NCI-H2227 (cell line): ENCODE measurements around the gene SELENOS.

ENCODE experiments used
- DNase-seq: peaks from one replicate; lab custom pipeline; 2025; ENCODE audit not compliant: unreplicated experiment; lab: John Stamatoyannopoulos, UW

SELENOS gene

GRCh38 chr15:101277038-101277822, at the start of gene SELENOS:
TSS of gene SELENOS (minus strand) at chr15:101277485. CDS start at chr15:101277417, 68 bp downstream.
- DNase-seq = peak; percentile 91

DNA sequence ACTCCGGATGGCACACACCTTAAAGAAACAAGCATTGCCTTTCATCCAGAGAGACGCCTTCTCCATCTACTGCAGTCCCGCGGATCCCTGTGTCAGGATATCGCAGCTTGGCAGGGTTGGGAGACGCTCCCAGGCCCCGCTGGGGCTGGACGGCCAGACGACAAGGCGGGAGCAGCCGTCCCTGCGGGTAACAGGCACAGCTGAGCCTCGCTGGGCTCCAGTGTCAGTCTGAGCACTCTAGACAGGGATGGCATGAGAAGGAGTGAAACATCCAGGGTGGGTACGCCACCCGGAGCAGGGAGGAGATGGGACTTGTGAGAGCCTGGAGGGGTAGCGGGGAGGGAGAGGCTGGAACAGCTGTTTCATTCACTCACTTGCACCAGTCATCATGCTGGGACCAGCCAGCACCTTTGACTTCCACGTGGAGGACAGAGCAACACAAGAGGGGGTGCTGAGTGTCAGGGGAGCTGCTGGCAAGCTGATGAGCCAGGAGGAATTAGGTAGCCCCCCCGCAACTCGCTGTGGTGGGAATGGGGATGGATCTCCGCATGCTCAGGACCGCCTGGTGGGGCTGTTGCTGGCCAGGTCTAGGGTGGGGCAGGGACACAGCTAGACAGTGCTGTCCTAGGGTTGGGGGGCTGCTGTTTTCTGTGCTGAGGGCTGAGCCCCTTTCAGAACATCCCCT, 49.3 kb upstream of the SELENOS start:
- no peak for DNase-seq

DNA sequence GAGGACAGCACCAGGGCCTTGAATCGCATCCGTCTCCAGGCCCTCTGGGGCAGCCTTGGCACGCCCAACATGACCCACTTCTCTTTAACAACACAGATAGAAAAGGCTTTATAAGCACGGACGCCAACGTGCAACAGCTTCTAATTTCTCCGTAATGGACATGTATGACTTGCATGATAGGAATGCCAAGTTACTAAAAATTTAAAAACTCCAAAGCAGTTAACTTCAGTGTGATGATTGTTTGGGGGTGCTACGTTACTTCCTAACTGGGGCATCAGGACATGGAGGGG, 48.7 kb upstream of the SELENOS start:
- DNase-seq = no peak

DNA sequence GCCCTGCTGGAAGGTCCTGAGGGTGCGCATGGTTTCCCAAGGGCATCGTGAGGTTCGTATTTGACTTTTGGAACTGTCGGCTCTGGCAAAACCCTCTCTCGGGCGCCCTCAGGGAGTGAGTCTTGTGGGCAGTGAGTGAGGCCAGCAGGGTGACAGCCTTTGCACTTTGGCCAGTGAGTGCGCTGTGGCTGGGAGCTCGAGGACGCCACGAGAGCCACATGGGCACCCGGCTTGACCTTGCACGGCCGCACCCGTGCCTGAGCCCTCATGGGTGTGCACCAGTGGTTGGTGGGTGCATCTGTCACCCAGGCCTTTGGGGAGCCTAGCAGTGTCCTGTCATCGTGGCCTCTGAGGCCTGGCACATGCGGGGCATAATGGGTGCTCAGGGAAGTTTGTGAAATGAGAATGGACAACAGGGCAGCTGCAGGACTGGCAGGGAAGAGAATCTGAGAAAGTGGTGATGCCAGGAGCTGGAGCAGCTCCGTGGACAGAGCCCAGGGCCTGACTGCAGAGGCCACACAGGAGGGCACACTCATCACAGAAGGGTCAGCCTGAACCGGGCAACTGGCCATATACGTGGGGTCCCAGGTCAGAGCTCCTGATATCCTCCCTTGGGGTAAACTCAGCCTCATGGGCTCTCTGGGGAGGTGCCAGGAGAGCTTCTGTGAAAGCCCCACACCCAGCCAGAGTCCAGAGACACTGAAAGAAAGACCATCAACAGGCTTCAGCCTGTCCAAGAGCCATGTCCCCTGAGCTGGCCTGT, 48.2 kb upstream of the SELENOS start:
- DNase-seq = no peak

DNA sequence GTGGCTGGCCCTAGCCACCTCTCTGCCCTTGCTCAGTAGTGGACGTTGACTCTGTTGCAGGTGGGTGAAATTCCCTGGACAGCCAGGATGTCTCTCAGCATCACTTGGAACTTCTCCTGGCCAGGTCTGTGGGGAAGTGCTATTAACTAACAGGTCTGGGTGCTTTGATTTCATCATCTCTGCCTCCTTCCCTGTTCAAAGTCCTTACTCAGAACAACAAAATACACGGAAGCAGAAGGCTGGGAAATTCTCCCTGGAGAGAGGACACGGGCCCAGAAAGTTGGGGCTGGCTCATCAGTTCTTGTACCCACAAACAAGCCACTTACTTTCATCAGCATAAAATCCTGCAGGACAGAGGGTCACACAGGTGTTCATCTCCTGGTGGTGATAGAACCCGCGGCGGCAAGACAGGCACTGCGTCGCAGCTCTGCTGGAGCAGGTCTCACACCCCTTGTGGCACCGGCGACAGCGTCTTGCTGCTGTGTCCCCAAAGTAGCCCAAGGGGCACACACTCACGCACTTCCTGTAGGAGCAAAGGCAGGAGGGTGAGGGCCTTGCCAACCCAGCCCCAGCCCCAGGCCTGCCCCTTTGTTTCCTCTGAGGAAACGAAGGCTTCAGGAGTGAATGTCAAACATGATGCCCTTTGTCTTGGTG, 47.4 kb upstream of the SELENOS start:
- DNase-seq = no peak

- no peak for DNase-seq
Observed at GRCh38 chr15:101323793-101324523, 46.7 kb upstream of the SELENOS start.

GRCh38 chr15:101322854-101323477, 45.7 kb upstream of the SELENOS start:
- DNase-seq = no peak

DNA sequence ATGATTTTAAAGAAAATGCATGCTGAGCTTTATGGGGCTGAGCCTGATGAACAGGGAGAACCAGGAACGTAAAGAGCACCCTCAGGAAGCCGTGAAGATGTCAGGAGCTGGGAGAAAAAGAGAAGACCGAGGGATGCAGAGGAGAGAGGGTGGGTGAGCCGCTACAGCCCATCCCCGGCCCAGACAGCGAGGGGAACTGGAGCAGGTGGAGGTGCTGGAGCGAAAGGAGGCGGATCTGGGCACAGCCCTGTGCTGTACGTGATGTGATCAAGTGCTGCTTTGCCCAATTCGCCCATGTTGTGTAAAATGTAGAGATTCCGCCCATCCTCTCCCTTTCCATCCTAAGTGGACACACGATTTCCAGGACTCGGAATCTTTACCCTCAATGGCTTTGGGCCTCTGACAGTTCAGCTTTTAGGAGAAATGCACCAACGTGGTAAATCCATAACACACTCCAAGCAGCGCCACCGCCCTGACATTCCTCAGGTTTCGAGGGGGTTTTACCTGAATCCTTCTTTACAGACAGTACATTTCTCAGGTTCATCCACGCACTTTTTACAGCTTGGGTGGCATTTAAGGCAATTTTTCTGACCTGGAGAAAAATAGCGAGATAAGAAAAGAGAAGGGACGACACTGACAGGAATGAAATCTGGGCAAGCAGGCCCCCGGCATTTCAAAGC, 44.9 kb upstream of the SELENOS start:
- no peak for DNase-seq

GRCh38 chr15:101320501-101321052, 43.3 kb upstream of the SELENOS start:
- DNase-seq = no peak

DNA sequence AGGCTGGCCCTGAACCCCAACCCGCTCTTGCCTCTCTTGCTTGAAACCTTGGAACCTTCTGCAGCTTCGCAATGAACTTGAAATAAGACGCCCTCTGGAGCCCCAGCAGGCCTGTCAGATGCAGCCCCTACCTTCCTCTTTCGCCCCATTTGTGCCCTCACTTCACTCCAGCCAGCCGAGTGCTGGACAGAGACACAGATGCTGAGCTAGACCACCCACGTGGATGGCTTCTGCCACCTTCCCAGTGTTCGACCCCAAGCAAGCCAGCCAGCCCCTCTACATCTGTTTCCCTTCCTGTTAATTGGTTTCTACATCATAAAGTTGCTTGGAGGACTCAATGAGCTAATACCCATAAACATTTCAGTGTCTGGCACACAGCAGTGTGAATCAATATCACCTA, 41.6 kb upstream of the SELENOS start:
- no peak for DNase-seq

DNA sequence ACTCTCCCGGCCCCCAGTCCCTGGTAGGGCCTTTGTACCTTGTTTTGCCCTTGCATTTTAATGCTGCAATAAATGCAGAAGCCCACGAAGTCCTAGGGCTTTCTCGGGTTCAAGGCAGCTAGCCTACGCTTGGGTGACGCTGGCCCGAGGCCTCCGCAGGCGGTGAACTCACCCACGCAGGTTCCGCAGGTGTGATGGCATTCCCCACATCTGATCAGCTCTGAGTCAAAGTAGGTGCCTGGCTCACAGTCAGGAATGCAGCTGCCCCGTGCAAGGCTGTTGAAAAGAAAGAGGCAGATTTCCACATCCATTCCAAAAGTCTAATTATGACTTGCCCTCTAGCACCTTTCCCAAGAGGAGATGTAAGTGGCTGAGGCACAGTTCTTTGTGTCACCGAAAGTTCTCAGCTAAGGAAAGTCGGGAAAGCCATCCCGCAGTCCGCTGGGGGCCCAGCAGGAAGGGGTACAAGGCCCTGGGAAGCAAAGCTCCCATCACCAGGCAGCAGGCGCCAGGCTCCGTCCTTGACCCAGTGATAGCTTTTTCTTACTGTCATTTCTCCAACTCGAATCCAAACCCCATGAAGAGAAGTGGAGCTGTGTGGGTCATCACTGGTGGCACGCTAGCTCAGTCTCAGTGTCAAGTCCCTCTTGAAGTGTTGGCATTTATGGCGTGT, 41.0 kb upstream of the SELENOS start:
- DNase-seq = no peak

DNA sequence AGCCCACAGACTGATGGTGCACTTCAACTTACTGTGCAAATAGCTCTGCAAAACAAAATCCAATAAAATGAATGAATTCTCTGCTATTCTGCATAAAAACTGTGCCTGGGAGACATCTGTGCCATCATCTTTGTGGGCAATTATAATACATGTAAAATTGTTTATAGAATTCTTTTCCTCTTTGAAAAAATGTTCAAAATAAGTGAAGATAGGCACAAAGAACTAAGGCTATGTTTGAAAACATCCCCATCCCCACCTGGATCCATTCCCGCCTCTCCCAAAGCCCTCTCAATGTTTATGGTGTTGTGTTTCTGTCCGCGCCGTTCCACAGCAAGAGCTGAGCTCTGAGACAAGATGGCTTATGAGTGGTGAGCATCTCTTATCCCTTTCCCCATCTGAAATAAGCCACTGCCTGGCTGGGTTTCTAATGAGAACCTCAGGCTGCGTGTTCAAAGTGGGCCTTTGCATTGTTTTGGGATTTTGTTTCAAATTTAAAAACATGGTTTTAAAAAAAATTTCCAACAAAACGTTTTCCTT, 40.1 kb upstream of the SELENOS start:
- no peak for DNase-seq

DNA sequence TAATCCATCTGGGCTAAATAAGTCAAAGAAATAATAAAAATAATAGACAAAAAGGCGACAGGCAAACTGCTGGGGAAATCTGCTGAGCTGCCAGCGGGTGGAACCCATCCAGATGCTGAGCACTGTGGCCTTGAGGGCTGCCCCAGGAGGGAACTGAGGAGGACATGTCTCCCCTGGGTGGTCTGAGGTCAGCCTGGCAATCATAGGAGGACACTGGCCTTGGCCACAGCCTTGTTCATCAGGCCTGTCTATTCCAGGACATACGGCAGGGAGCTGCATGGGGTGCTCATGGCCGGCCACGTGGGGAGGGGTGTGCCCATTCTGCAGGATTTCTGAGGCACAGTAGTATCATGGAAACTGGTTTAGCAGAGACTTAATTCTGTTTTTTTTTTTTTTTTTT, 39.2 kb upstream of the SELENOS start:
- no peak for DNase-seq

- DNase-seq = no peak
Observed at GRCh38 chr15:101315736-101316135, 38.5 kb upstream of the SELENOS start.

DNA sequence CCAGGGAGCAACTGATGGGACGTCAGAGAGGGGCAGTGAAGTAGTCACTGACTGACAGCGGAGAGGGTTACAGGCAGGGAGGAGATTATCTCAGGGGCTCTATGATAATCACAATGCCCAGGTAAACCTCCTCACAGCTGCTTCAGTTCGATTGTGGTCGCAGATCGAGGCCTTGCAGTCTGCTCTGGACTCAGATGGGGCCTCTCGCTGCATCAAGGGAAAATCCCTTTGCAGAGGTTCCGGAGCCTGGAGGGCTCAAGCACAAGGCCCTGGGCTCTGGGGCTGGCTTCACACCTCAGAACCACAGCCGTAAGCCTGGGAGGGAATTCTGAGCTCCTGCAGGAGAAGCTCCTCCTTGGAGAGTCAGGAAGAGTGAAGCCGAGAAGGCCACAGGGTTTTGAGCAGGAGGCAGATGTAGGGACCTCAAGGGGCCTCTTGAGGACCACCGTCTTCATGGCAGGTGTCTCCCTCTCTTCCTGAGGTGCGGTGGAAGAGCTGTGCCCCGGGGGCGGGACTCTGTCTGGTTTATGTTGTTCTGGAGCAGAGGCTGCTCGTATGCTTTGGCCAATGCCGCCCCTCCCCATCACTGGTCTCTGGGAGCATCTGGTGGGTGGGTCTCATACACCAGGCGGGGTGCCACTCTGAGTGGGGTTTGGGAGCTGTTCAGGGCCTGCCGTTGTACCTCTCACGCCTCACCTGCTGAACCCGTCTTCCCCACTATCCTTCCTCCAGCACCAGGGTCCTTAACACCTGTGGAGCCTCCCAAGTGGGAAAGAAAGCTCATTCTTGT, 37.2 kb upstream of the SELENOS start:
- no peak for DNase-seq

GRCh38 chr15:101313041-101313761, 35.9 kb upstream of the SELENOS start:
- no peak for DNase-seq

DNA sequence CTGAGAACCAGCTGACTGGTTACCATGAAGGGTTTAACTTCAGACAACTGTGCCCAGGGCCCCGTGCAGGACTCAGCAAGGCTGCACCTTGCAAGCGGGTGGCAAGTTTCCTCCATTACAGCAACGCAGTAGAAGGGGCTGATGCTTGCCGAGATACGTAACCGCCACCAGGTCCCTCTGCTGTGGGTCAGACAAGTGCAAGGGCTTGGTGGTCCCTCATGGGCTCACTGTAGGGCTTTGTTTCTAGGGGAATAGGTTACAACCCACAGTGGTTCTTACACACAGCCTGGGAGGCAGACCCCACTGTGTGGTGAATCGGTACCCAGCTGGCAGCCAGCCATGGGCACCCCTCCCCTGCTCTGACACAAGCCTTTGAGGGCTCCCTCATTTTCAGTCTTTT, 33.2 kb upstream of the SELENOS start:
- no peak for DNase-seq
